Breast epithelium (tissue), 4 donors: ENCODE measurements around the gene KIAA0232. TPM values are rescaled to one million over a fixed set of nuclear protein-coding genes. Genes with fewer than 3 reads are reported as not detected.
"Not testable (repeated sequence)": the region's sequence is repeated elsewhere in the genome, so short reads cannot be mapped to it uniquely, and the experiment has no call there.

Experiments
- DNase-seq, 2 donors: peaks; one replicate each; pipeline ENCODE4 v3.0.0-alpha.2; 2019; ENCODE audit warnings: low spot score in 2 of 2
- H3K27ac ChIP-seq, 2 donors: fragments of 200-600 bp; sonication (generic) in 1 of 2; one replicate each; pipeline ENCODE4 v1.5.1; 2016 to 2019; ENCODE audit warnings: mild to moderate bottlenecking in 1 of 2
- H3K27me3 ChIP-seq, 2 donors: fragments of 200-600 bp; sonication (generic) in 1 of 2; one replicate each; pipeline versions ENCODE4 v1.5.1 to v1.6.0; 2017 to 2019; ENCODE audit warnings: control low read depth in 1 of 2, mild to moderate bottlenecking in 1 of 2
- H3K36me3 ChIP-seq: fragments of 200-600 bp; one replicate; pipeline ENCODE4 v1.5.1; 2019
- H3K4me1 ChIP-seq, 2 donors: fragments of 200-600 bp; sonication (generic); one replicate each; pipeline ENCODE4 v1.5.1; 2016 to 2019; ENCODE audit warnings: control low read depth in 1 of 2
- H3K4me3 ChIP-seq, 3 donors: fragments of 200-600 bp; sonication (generic); 1 replicate in 2 of 3; 2 replicates in 1 of 3; pipeline ENCODE4 v1.5.1; 2016 to 2019; ENCODE audit warnings: mild to moderate bottlenecking in 3 of 3, moderate library complexity in 2 of 3
- H3K9me3 ChIP-seq, 2 donors: fragments of 200-600 bp; sonication (generic) in 1 of 2; one replicate each; pipeline ENCODE4 v1.5.1; 2016 to 2019; ENCODE audit warnings: control low read depth in 1 of 2
- CTCF ChIP-seq, 3 donors: fragments of 450-650 bp; IDR thresholded peaks; one replicate each; pipeline ENCODE4 v1.5.1; 2016 to 2017; ENCODE audit warnings: antibody characterized with exemption in 3 of 3, mild to moderate bottlenecking in 3 of 3, moderate library complexity in 3 of 3
- POLR2A ChIP-seq: fragments of 450-650 bp; IDR thresholded peaks from one replicate; pipeline ENCODE4 v1.6.1; 2016; ENCODE audit warnings: antibody characterized with exemption, mild to moderate bottlenecking, moderate library complexity
- POLR2AphosphoS5 ChIP-seq, 3 donors: sonication (generic); formaldehyde crosslinking; IDR thresholded peaks; one replicate each; pipeline ENCODE4 v1.6.1; 2017; ENCODE audit warnings: antibody characterized with exemption in 3 of 3
- intact Hi-C: fragments of 100-400 bp; cut with DNase I; formaldehyde crosslinking; loops from one replicate; pipeline ENCODE4 v1.15.1; 2023; ENCODE audit warnings: low total_unique reads
- total RNA-seq, 3 donors: library from RNA; depleted of rRNA; stranded (reverse); fragments of >200 nt; gene quantifications; one replicate each; pipeline ENCODE4 v1.1.0, GENCODE V29; 2016

The KIAA0232 gene
- total RNA-seq, 3 donors from 2014 or later: 31.5 to 40.8 (median 31.7) TPM

- Histone ChIP-seq H3K27ac (no peak overlapping the region), H3K27me3 (no peaks in the 10 kb centered on the region), H3K4me3 (no peak overlapping the region), H3K36me3 (no peaks in the 10 kb centered on the region), H3K4me1 (peaks cover 3 to 11% of the 10 kb centered on the region in 2 donors), H3K9me3 (peaks cover 0 to 4% of the 10 kb centered on the region in 2 donors)
- DNase-seq: no peak
- TF ChIP-seq POLR2A (no peak), POLR2AphosphoS5 (IDR thresholded peaks at IDR 0.05) (no peak), CTCF (IDR thresholded peaks at IDR 0.05) (no peak)
- intact Hi-C loops: no loop called here
Observed at GRCh38 chr4:6890358-6890757, 107.8 kb downstream of the KIAA0232 start.

DNA sequence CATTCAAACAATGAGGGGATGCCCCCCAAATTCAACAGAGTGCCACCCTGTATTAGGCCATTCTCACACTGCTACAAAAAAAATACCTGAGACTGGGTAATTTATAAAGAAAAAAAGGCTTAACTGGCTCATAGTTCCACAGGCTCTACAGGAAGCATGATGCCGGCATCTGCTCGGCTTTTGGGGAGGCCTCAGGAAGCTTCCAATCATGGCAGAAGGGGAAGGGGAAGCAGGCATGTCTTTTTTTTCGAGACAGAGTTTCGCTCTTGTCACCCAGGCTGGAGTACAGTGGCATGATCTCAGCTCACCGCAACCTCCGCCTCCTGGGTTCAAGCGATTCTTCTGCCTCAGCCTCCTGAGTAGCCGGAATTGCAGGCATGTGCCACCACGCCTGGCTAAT lies 108.4 kb downstream of the KIAA0232 start:
- H3K9me3 ChIP-seq, H3K4me3 ChIP-seq, H3K27ac ChIP-seq, DNase-seq, H3K36me3 ChIP-seq, H3K27me3 ChIP-seq, intact Hi-C loops: not testable (repeated sequence)
- peaks cover 3 to 11% of the 10 kb centered on the region in 2 donors for H3K4me1 ChIP-seq

DNA sequence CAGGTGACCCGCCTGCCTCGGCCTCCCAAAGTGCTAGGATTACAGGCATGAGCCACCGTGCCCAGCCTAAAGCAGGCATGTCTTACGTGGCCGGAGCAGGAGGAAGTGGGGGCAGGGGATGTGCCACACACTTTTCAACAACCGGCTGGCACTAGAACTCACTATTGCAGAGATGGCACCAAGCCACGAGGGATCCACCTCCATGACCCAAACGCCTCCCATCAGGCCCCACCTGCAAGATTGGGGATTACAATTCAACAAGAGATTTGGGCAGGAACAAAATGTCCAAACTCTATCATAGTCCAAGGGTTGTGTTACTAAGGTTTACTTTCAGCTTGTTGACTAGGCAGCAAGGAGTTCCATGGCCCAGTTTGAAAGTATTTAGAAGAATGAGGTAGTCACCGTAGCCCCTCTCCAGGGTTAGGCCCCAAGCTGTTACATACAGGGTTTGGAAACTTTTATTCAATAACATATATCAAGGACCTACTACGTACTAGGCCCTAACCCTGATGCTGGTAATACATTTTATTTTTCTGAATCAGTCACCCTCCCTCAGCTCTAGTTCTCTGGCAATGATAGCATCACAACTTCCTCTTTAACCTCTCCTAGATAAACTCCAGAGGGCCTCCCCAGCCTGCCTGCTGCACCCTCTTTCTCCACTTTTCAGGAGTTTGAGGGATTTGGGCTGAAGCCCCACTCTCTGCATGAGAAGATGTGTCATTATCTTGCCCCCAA lies 109.1 kb downstream of the KIAA0232 start:
- Histone ChIP-seq H3K27ac (no peak overlapping the region), H3K4me1 (peaks cover 3 to 11% of the 10 kb centered on the region in 2 donors), H3K36me3 (no peaks in the 10 kb centered on the region), H3K27me3 (no peaks in the 10 kb centered on the region), H3K9me3 (peaks cover 0 to 4% of the 10 kb centered on the region in 2 donors), H3K4me3 (peak overlapping the region in 1 of 3 donors; percentile 13)
- intact Hi-C loops: no loop called here
- TF ChIP-seq POLR2AphosphoS5 (IDR thresholded peaks at IDR 0.05) (no peak), CTCF (IDR thresholded peaks at IDR 0.05) (no peak), POLR2A (no peak)
- DNase-seq: no peak

GRCh38 chr4:6892190-6892908 lies 109.8 kb downstream of the KIAA0232 start:
- Histone ChIP-seq H3K4me3 (peak overlapping the region; percentile 6 to 51 (median 13)), H3K27ac (no peak overlapping the region), H3K9me3 (peaks cover 0 to 4% of the 10 kb centered on the region in 2 donors), H3K27me3 (no peaks in the 10 kb centered on the region), H3K4me1 (peaks cover 3 to 11% of the 10 kb centered on the region in 2 donors), H3K36me3 (no peaks in the 10 kb centered on the region)
- no peak for TF ChIP-seq POLR2AphosphoS5 (IDR thresholded peaks at IDR 0.05)
- no peak for TF ChIP-seq POLR2A
- no peak for DNase-seq
- intact Hi-C loops: no loop called here

GRCh38 chr4:6892909-6893202 lies 110.3 kb downstream of the KIAA0232 start:
- Histone ChIP-seq H3K4me3 (no peak overlapping the region), H3K4me1 (peaks cover 3 to 11% of the 10 kb centered on the region in 2 donors), H3K36me3 (no peaks in the 10 kb centered on the region), H3K9me3 (peaks cover 0 to 4% of the 10 kb centered on the region in 2 donors), H3K27ac (no peak overlapping the region), H3K27me3 (no peaks in the 10 kb centered on the region)
- DNase-seq: no peak
- TF ChIP-seq CTCF (IDR thresholded peaks at IDR 0.05) (no peak), POLR2A (no peak), POLR2AphosphoS5 (IDR thresholded peaks at IDR 0.05) (no peak)
- intact Hi-C loops: no loop called here

- no peak overlapping the region for H3K27ac ChIP-seq
- no peak for DNase-seq
- TF ChIP-seq CTCF (IDR thresholded peaks at IDR 0.05) (no peak), POLR2A (no peak), POLR2AphosphoS5 (IDR thresholded peaks at IDR 0.05) (no peak)
- H3K27me3 ChIP-seq: no peaks in the 10 kb centered on the region
- intact Hi-C loops: no loop called here
- H3K9me3 ChIP-seq: peaks cover 0 to 4% of the 10 kb centered on the region in 2 donors
- no peaks in the 10 kb centered on the region for H3K36me3 ChIP-seq
- no peak overlapping the region for H3K4me3 ChIP-seq
- H3K4me1 ChIP-seq: peaks cover 3 to 11% of the 10 kb centered on the region in 2 donors
Observed at GRCh38 chr4:6893449-6894085, 111.0 kb downstream of the KIAA0232 start.
